GM23338 (cell line): ENCODE data around the gene EYS. TPM values are rescaled to one million over a fixed set of nuclear protein-coding genes. Genes with fewer than 3 reads are reported as not detected.

Experiments used
- ATAC-seq: fragments of 200-7000 bp; cut with Tn5 transposase; 3 replicates; pipeline ENCODE4 v1.9.1; 2020
- DNase-seq: peaks from one replicate; pipeline ENCODE4 v3.0.0-alpha.2; 2015; ENCODE audit warnings: low spot score
- H2AFZ ChIP-seq: fragments of 200-600 bp; sonication (generic); 2 replicates; pipeline ENCODE4 v1.8.0; 2016; ENCODE audit warnings: antibody characterized with exemption, mild to moderate bottlenecking, moderate library complexity
- H3F3A ChIP-seq: fragments of 200-600 bp; sonication (generic); replicated peaks from 2 replicates; pipeline ENCODE4 v1.8.0; 2017; ENCODE audit warnings: antibody characterized with exemption, mixed run types, low read depth
- H3K27ac ChIP-seq: fragments of 200-600 bp; sonication (generic); 2 replicates; pipeline ENCODE4 v1.6.1; 2016; ENCODE audit warnings: low read depth
- H3K27me3 ChIP-seq: fragments of 200-600 bp; sonication (generic); 2 replicates; pipeline ENCODE4 v1.8.0; 2016; ENCODE audit warnings: mild to moderate bottlenecking, mixed run types, moderate library complexity; ENCODE audit not compliant: insufficient read depth
- H3K36me3 ChIP-seq: fragments of 200-600 bp; sonication (generic); 2 replicates; pipeline ENCODE4 v1.8.0; 2016; ENCODE audit warnings: mild to moderate bottlenecking; ENCODE audit not compliant: insufficient read depth
- H3K4me1 ChIP-seq: fragments of 200-600 bp; sonication (generic); 2 replicates; pipeline ENCODE4 v1.8.0; 2016; ENCODE audit warnings: mild to moderate bottlenecking, moderate library complexity; ENCODE audit not compliant: insufficient read depth
- H3K4me2 ChIP-seq: fragments of 200-600 bp; sonication (generic); 2 replicates; pipeline ENCODE4 v1.7.1; 2017; ENCODE audit warnings: mixed run types
- H3K4me3 ChIP-seq: fragments of 200-600 bp; sonication (generic); 2 replicates; pipeline ENCODE4 v1.6.1; 2016; ENCODE audit warnings: mixed run types
- H3K79me2 ChIP-seq: fragments of 200-600 bp; sonication (generic); replicated peaks from 2 replicates; pipeline ENCODE4 v1.8.0; 2017; ENCODE audit warnings: mild to moderate bottlenecking; ENCODE audit not compliant: insufficient read depth
- H3K9me2 ChIP-seq: fragments of 200-600 bp; sonication (generic); 2 replicates; pipeline ENCODE4 v1.8.0; 2017; ENCODE audit not compliant: insufficient read depth
- H4K20me1 ChIP-seq: fragments of 200-600 bp; sonication (generic); replicated peaks from 2 replicates; pipeline ENCODE4 v1.8.0; 2017; ENCODE audit warnings: mild to moderate bottlenecking; ENCODE audit not compliant: insufficient read depth
- H3K27ac Mint-ChIP-seq: 2 replicates; pipeline ENCODE4 v1.8.0; 2020; ENCODE audit warnings: inconsistent platforms, mild to moderate bottlenecking, moderate library complexity, mixed read lengths
- H3K27me3 Mint-ChIP-seq: 3 replicates; pipeline ENCODE4 v1.8.0; 2022; ENCODE audit warnings: low read depth, mild to moderate bottlenecking, moderate library complexity, mixed read lengths, inconsistent platforms; ENCODE audit not compliant: insufficient read depth, poor library complexity
- H3K36me3 Mint-ChIP-seq: 3 replicates; pipeline ENCODE4 v1.8.0; 2021; ENCODE audit warnings: low read depth, mild to moderate bottlenecking, inconsistent platforms, moderate library complexity, mixed read lengths
- H3K4me1 Mint-ChIP-seq: 3 replicates; pipeline ENCODE4 v1.8.0; 2020; ENCODE audit warnings: mild to moderate bottlenecking, inconsistent platforms, mixed read lengths
- H3K4me3 Mint-ChIP-seq: 3 replicates; pipeline ENCODE4 v1.8.0; 2021; ENCODE audit warnings: moderate library complexity, mild to moderate bottlenecking, inconsistent platforms, mixed read lengths
- H3K9me3 Mint-ChIP-seq: 3 replicates; pipeline ENCODE4 v1.8.0; 2020; ENCODE audit warnings: moderate library complexity, mild to moderate bottlenecking, inconsistent platforms, mixed read lengths
- CREB1 ChIP-seq: fragments of 250-450 bp; sonication (Bioruptor Pico); IDR thresholded peaks from 2 replicates; pipeline ENCODE4 v1.5.0; 2020; ENCODE audit warnings: low read depth, mild to moderate bottlenecking, moderate library complexity
- CTCF ChIP-seq, 2 experiments: fragments of 200-600 bp in 1 of 2; sonication (generic) in 1 of 2; conservative IDR thresholded peaks; 2 replicates each; pipeline versions ENCODE4 v1.5.1 to v1.6.1; 2016 to 2017; ENCODE audit warnings: antibody characterized with exemption in 2 of 2, low read depth in 2 of 2, mild to moderate bottlenecking in 2 of 2, moderate library complexity in 1 of 2
- ETS1 ChIP-seq: IDR thresholded peaks from 2 replicates; pipeline ENCODE4 v1.6.1; 2016; ENCODE audit warnings: antibody characterized with exemption
- EZH2 ChIP-seq: fragments of 200-600 bp; sonication (generic); IDR thresholded peaks from one replicate; pipeline ENCODE4 v1.8.0; 2017; ENCODE audit warnings: antibody characterized with exemption, mild to moderate bottlenecking, low read depth; ENCODE audit not compliant: unreplicated experiment
- EZH2phosphoT487 ChIP-seq: fragments of 200-600 bp; sonication (generic); IDR thresholded peaks from one replicate; pipeline ENCODE4 v1.8.1; 2018; ENCODE audit warnings: antibody characterized with exemption; ENCODE audit not compliant: unreplicated experiment
- JUNB ChIP-seq: IDR thresholded peaks from one replicate; pipeline ENCODE4 v1.6.1; 2016; ENCODE audit warnings: antibody characterized with exemption; ENCODE audit not compliant: unreplicated experiment
- NANOG ChIP-seq: IDR thresholded peaks from 2 replicates; pipeline ENCODE4 v1.6.1; 2016; ENCODE audit warnings: antibody characterized with exemption, borderline replicate concordance
- POLR2AphosphoS5 ChIP-seq: IDR thresholded peaks from 2 replicates; pipeline ENCODE4 v1.6.1; 2016; ENCODE audit warnings: antibody characterized with exemption, low read depth
- REST ChIP-seq: IDR thresholded peaks from one replicate; pipeline ENCODE4 v1.6.1; 2018; ENCODE audit warnings: antibody characterized with exemption; ENCODE audit not compliant: unreplicated experiment
- STAT1 ChIP-seq: IDR thresholded peaks from one replicate; pipeline ENCODE4 v1.6.1; 2016; ENCODE audit warnings: antibody characterized with exemption; ENCODE audit not compliant: unreplicated experiment
- ZNF114 ChIP-seq: fragments of 250-450 bp; sonication (Bioruptor Pico); IDR thresholded peaks from 2 replicates; pipeline ENCODE4 v1.5.0; 2020; ENCODE audit warnings: mild to moderate bottlenecking, moderate library complexity
- ZNF331 ChIP-seq: fragments of 250-450 bp; sonication (Bioruptor Pico); IDR thresholded peaks from 2 replicates; pipeline ENCODE4 v1.5.0; 2020; ENCODE audit warnings: low read depth, mild to moderate bottlenecking, moderate library complexity
- ZNF462 ChIP-seq: fragments of 250-450 bp; sonication (Bioruptor Pico); IDR thresholded peaks from 2 replicates; pipeline ENCODE4 v1.5.0; 2020; ENCODE audit warnings: mild to moderate bottlenecking, moderate library complexity
- polyA plus RNA-seq: library from polyadenylated mRNA; unstranded; fragments of >200 nt; fragmentation: Nextera tagmentation; extraction: Ambion mirVana; gene quantifications from 2 replicates; pipeline ENCODE4 v1.2.1, GENCODE V29; 2016
- total RNA-seq: library from RNA; depleted of rRNA; stranded (reverse); fragments of >200 nt; shearing (Covaris generic); gene quantifications from 2 replicates; pipeline ENCODE4 v1.2.3, GENCODE V29; 2014

The EYS gene
- total and polyA plus RNA-seq, 2 experiments from 2014 or later = 0.38 to 0.52 TPM

GRCh38 chr6:65649392-65649791, 57.6 kb downstream of the EYS start:
- Mint-ChIP-seq H3K9me3 (peaks cover 11% of the 10 kb centered on the region), H3K27ac (no peak overlapping the region), H3K27me3 (no peaks in the 10 kb centered on the region), H3K4me3 (no peak overlapping the region), H3K36me3 (peaks cover 9% of the 10 kb centered on the region; the same call in 1 of the 3 replicates), H3K4me1 (peaks cover 4% of the 10 kb centered on the region; the same call in 2 of the 3 replicates)
- no peaks in the 10 kb centered on the region for H3K36me3 ChIP-seq
- TF ChIP-seq STAT1 (no peak), REST (no peak), ZNF462 (CRISPR knock-in tag) (no peak), EZH2phosphoT487 (no peak), ZNF331 (CRISPR knock-in tag) (no peak), POLR2AphosphoS5 (no peak), JUNB (no peak), NANOG (no peak), CTCF (conservative IDR thresholded peaks at IDR 0.05; ENCODE audit: low read depth in 2 of 2) (no peak), ETS1 (no peak), ZNF114 (no peak), EZH2 (no peak), CREB1 (CRISPR knock-in tag) (no peak)
- H3K4me3 ChIP-seq = no peak overlapping the region
- no peaks in the 10 kb centered on the region for H3F3A ChIP-seq
- no peak overlapping the region for H2AFZ ChIP-seq
- H3K27me3 ChIP-seq = no peaks in the 10 kb centered on the region
- DNase-seq (no peak), ATAC-seq (no peak)
- no peaks in the 10 kb centered on the region for H3K79me2 ChIP-seq
- no peak overlapping the region for H3K4me2 ChIP-seq
- no peak overlapping the region for H3K27ac ChIP-seq
- peaks cover 17% of the 10 kb centered on the region; the same call in 1 of the 2 replicates for H3K4me1 ChIP-seq
- no peaks in the 10 kb centered on the region for H4K20me1 ChIP-seq
- H3K9me2 ChIP-seq = peaks cover 3% of the 10 kb centered on the region; the same call in 1 of the 2 replicates
